ENCODE results near the gene CPA1. TPM values are rescaled to one million over a fixed set of nuclear protein-coding genes. Genes with fewer than 3 reads are reported as not detected.

Gene CPA1
- total RNA-seq, 2 donors from 2014 or later: 35.4 TPM; not detected in 1

GRCh38 chr7:130433301-130433700 is 53.0 kb downstream of the CPA1 start:
- Histone ChIP-seq H3K9ac (ENCODE audit: low read depth in 2 of 2, low read length in 2 of 2) (no peak overlapping the region), H3K27ac (no peak overlapping the region), H3K27me3 (no peaks in the 10 kb centered on the region), H3K36me3 (no peaks in the 10 kb centered on the region), H3K9me3 (no peaks in the 10 kb centered on the region), H3K4me3 (no peak overlapping the region), H3K4me1 (no peaks in the 10 kb centered on the region)
- TF ChIP-seq CTCF (IDR thresholded peaks at IDR 0.05): no peak
- intact Hi-C loops (cut with DNase I): no loop called here
- no peak for DNase-seq

GRCh38 chr7:130435311-130435854 is 55.1 kb downstream of the CPA1 start:
- H3K27ac ChIP-seq: no peak overlapping the region
- intact Hi-C loops (cut with DNase I): no loop called here

GRCh38 chr7:130436253-130436652 is 56.0 kb downstream of the CPA1 start:
- no peaks in the 10 kb centered on the region for H3K36me3 ChIP-seq
- no peak overlapping the region for H3K27ac ChIP-seq
- no peaks in the 10 kb centered on the region for H3K27me3 ChIP-seq
- no peak for TF ChIP-seq CTCF (IDR thresholded peaks at IDR 0.05)
- H3K4me1 ChIP-seq: no peaks in the 10 kb centered on the region
- intact Hi-C loops (cut with DNase I): no loop called here
- no peak overlapping the region for H3K9ac ChIP-seq (ENCODE audit: low read depth in 2 of 2, low read length in 2 of 2)
- DNase-seq: no peak
- H3K4me3 ChIP-seq: no peak overlapping the region
- H3K9me3 ChIP-seq: no peaks in the 10 kb centered on the region

More at GRCh38 chr7:130435311-130435854, 55.1 kb downstream of the CPA1 start:
- no peak for DNase-seq
- Histone ChIP-seq H3K36me3 (no peaks in the 10 kb centered on the region), H3K4me1 (no peaks in the 10 kb centered on the region), H3K27me3 (no peaks in the 10 kb centered on the region), H3K4me3 (no peak overlapping the region), H3K9me3 (no peaks in the 10 kb centered on the region), H3K9ac (ENCODE audit: low read depth in 2 of 2, low read length in 2 of 2) (no peak overlapping the region)
- no peak for TF ChIP-seq CTCF (IDR thresholded peaks at IDR 0.05)

Other genes with a start within 250 kb of the CPA1 start
- 10 to 100 TPM; 18.6 to 21.8 TPM for gene TMEM209, start 175.1 kb upstream of the CPA1 start, total RNA-seq
- gene SSMEM1, start 172.6 kb upstream of the CPA1 start, total RNA-seq: not detected
- 1 to 10 TPM in 1 of 2 donors, under 1 TPM in 1; 0.48 to 5.2 TPM for gene CPA2, start 113.6 kb upstream of the CPA1 start, total RNA-seq
- not detected for gene CPA4, start 87.3 kb upstream of the CPA1 start, total RNA-seq
- not detected for gene CPA5, start 35.7 kb upstream of the CPA1 start, total RNA-seq
- gene CEP41, start 60.5 kb downstream of the CPA1 start, total RNA-seq: 10 to 100 TPM in 1 of 2 donors, 1 to 10 TPM in 1; 6.9 to 13.6 TPM
- 10 to 100 TPM; 28.2 to 48.6 TPM for gene MEST, start 111.6 kb downstream of the CPA1 start, total RNA-seq